NK-92 treated with Interleukin-12 subunit alpha and Interleukin-12 subunit beta, amount 100 ng/mL, for 24 hours (cell line): ENCODE results near the gene ARHGAP8.
"Not testable (repeated sequence)": the region's sequence is repeated elsewhere in the genome, so short reads cannot be mapped to it uniquely, and the experiment has no call there.

ENCODE experiments used
- DNase-seq: peaks from one replicate; lab custom pipeline; 2025; lab: John Stamatoyannopoulos, UW

The ARHGAP8 gene

DNA sequence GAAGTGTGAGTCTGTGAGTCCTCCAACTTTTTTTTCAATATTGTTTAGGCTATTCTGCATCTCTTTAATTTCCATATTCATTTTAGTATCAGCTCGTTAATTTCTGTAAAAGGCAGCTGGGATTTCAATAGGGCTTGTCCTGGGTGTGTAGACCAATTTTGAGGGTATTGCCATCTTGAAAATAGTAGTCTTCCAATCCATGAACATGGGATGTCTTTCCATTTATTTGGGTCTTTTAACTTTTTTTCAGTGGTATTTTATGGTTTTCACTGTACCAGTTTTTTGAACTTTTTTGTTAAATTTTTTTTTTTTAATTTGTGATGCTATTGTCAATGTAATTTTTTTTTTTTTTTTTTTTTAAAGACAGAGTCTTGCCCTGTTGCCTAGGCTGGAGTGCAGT is 79.5 kb downstream of the ARHGAP8 start:
- DNase-seq: no peak

DNA sequence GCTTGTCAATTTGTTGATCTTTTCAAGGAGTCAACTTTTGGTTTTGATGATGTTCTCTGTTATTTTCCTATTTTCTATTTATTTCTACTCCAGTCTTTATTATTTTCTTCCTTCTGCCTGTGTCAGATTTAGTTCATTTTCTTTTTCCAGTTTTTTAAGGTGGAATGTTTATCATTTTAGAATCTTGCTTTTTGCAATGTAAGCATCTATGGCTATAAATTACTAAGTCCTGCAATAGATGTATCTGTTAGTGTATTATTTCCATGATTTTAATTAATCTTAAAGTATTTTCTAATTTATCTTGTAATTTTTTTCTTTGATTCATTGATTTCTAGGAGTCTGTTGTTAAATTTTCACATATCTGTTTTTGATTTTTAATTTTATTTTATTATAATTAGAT is 81.7 kb downstream of the ARHGAP8 start:
- no peak for DNase-seq

DNA sequence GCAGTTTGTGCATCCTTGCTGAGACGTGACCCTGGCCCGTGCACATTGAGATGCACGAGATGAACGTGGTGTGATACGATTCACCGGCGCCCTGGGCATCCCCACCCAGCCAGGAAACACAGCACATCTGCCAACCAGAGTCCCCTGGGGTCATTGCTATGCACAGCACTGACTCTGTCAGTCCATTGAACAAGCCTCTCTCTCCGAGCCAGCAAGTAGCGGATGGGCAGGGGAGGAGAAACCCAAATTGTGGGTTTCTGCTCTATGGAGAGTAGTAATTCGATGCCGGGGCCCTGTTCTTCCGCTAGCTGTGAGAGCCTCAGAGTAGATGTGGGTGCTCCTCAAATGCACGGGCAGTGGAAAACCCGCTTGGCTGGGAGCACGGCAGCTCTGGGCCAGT is 85.1 kb downstream of the ARHGAP8 start:
- DNase-seq: no peak

DNA sequence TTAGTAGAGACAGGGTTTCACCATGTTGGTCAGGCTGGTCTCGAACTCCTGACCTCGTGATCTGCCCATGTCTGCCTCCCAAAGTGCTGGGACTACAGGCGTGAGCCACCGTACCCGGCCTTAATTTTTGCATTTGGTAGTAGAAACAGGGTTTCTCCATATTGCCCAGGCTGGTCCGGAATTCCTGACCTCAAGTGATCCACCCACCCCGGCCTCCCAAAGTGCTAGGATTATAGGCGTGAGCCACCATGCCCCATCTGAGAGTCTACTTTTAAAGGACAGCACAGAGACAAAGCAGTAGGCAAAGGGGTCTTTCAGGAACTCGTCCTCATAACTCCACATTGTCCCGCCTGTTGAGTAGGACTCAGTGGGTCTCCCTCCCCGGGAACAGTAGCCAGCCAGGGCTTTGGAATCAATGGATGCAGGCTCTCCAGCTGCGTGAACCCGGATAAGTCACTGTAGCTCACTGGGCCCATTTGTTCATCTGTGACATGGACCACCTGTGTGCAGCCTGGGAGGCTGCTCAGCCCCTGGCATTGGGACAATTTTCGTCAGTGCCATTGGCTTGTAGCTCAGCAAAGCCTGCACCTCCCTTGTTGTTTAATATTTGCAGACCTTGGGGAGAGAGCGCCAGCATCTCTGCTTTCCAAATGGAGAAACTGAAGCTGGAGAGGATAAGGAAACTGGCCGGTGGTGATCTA is 86.1 kb downstream of the ARHGAP8 start:
- DNase-seq: no peak

DNA sequence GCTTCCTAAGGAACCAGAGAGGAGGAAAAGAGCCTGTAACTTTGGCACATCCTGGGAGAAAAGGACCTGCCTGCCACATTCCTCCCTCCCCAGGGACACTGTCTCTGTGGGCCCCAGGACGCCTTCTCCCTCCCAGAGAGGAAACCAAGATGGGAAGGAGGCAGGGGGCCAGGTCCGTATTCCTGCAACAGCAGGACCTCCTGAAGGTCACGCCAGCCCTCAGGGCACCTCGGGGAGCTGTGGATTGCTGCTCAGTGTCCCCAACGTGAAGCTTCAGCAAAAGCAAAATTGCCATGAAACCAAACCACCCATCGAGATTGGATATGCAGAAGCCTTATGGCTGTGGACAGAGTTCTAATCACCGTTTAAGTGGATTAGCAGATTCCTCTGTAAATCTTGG is 86.7 kb downstream of the ARHGAP8 start:
- no peak for DNase-seq

DNA sequence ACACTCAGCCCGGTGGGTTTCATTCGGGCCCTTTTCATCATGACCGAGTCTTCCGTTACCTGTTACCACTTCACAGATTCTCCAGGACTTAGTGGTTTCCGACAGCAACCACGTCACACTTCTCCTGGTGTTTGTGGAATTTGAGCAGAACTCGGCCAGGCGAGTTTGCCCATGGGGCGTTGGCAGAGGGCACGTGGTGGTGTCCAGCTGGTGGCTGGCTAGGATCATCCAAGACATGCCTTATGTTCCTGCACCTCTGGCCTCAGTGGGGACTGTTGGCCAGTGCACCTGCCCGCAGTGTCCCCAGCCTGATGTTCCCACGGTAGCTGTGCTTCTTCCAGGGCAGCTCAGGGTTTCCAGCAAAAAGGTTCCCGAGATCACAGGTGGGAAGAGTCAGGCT is 87.3 kb downstream of the ARHGAP8 start:
- no peak for DNase-seq

DNA sequence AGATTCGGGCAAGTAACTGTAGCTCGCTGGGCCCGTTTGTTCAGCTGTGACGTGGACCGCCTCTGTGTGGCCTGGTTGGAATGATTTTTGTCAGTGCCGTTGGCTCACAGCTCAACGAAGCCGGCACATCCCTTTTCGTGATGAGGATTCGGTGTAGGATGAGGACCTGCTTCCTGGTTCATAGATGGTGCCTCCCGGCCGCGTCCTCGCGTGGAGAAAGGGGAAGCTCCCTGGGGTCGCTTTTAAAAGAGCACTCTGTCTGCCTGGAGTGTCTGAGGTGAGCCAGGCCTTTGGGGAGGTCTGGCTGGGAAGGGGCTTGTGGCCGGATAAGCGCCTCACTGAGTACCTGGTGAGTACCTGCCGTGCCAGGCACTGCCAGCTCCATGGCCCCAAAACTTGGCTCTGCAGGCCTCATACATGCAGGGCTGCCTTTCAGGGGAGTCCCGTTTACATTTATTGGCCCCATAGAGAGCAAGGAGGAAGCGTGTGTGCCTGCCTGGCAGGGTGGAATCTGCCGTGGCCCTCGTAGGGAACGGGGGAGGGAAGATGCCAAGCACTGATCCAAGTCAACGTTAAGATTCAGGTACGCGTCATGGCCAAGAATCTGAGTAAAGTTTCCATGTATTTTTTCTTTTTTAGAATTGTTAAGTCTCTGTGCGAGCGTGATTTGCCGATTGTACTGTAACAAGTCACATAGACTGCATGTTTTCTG is 88.4 kb downstream of the ARHGAP8 start:
- DNase-seq: no peak

DNA sequence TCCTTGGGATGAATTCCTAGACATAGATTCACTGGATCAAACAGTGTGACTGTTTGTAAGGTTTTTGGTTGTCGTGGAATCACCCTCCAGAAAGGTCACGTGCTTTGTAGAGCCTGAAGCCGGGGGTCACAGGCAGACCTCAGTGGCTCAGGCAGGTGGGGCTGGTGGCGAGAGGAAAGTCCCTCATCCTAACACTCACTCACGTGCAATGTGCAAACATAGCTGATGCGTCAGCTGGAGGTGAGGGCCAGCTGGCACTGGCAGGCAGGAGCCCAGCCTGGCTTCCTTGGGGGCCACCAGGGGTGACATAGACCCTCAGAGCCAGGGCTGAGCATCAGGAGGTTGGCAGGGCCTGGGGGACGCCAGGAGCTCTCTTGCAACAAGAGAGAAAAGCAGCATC is 90.0 kb downstream of the ARHGAP8 start:
- no peak for DNase-seq

DNA sequence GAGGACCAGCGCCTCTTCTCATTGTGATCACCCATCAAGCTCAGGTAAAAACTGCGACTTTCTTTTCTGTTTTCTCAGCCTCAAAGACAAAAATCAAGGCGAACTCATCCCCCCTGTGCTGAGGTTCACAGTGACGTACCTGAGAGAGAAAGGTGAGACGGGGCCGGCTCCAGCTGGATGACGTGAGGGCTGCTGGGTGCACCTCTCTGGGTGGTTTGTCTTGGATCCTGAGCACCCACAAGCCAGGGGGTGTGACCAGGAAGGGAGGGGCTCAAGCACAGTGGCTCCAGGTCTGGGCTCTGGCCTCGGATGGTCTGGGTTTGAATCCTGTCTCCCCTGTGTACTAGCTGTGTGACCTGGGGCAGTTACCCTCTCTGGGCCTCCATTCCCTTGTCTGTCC is 92.8 kb downstream of the ARHGAP8 start:
- DNase-seq: no peak

DNA sequence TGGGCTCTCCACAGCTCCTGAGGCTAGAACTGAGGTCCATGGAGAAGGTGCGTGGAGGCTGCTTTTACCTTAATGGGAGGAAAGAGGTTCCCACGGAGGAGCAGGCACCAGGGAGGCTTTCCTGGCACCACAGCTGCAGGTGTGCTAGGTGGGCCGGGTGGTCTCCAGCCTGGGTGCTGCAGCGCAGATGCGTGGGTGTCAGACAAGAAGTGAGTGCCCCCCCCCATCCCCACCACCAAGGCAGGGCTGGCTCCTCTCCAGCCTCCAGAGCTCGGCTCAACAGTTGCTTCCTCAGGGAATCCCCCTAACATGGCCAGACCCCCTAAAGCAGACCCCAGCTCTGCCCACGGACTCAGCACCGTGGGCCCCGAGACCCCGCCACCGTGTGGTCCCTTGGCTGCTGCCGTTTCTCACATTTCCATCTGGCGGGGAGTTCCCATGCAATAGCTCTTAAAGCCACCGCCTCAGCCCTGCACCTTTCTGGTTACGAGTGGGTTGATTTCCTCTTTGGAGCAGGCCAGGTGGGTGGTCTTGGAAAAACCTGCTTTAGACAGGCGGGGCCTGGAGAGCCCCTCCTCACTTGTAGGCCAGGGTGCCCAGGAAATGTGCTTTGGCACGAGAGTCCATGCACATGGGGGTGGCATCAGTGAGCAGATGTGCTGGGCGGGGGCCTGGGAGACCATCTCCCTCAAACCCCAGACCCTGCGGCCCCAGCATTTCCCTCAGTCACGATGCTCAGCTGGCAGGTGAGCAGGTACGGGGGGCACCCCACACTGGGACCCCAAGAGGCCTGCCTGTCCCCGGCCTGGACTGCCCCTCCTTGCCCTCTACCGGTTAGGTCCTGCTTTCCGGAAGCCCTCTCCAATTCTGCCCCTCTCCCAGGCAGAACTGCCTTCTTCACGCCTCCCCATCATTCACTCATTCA is 93.7 kb downstream of the ARHGAP8 start:
- no peak for DNase-seq

DNA sequence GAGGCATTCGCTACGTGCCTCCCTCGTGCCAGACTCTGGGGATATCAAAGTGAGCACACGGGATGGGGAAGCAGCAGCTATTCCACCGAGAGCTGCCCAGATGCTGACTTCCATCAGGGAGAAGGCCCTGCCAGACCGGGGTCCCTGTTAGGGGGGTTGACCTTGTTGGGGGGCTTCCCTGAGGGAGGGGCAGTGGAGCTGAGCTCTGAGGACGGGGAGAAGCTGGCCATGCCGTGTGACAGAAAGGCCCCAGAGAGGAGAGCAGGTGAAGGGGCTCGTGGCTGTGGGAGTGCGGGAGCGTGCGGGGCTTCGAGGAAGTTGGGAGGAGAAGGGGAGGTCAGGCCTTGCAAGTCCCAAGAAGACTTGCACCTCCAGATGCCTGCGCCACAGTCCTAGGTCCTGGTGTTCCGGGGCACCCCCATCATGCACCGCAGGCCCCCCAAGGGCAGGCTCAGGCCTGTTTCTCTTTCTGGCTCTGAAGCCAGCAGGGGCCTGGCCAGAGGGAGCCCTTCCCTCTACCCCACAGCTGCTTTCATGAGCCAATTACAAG is 94.4 kb downstream of the ARHGAP8 start:
- no peak for DNase-seq

DNA sequence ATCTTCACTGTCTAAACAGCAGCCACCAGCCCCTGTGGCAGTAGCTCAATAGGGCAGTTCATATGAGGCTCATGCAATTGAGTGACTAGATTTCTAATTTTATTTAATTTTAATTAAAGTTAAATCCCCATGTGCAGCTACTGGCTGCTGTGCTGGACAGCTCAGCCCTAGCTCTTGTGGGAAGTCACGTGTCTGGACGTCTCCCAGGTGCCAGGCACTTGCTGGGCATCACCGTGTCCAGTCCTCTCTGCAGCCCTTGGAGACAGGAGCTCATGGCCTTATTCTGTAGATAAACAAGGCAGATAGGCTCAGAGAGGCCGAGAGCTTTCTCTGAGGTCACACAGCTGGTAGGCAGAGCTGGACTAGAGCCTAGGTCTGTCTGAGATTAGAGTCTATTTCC is 95.0 kb downstream of the ARHGAP8 start:
- no peak for DNase-seq

DNA sequence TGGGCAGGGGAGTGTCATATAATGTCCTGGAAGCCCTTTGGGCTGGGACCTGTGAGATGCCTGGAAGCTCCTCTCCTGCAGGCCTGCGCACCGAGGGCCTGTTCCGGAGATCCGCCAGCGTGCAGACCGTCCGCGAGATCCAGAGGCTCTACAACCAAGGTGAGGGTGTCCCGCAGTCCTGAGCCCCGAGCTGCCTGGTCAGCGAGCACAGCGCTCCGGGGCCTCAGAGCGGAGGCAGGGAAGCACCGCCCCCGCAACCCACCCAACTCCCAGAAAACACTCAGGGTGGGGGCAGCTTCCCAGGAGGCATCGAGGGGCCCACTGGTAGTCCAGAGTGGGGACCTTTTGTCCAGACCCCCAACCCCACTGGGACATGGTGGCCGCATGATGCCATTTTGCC is 95.5 kb downstream of the ARHGAP8 start:
- no peak for DNase-seq

DNA sequence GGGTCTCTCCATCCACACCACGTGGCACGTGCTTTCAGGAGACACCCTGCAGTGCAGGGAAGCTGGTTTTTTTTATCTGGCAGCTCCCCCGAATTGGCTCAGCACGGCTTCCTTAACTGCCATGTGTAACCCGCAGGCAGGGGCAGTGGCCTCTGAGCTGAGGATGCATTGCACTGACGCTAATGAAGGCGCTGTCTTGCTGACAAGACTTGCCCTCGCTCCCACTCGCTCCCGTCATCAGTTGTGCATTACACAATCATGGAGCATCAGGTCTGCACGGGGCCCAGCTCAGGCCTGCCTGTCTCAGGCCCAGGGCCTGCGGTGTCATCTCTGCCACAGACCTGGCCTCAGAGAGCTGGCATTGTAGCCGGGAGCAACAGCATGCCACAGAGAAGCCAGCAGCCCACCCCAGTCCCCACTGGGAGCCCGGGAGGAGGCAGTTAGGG is 95.9 kb downstream of the ARHGAP8 start:
- DNase-seq: no peak

DNA sequence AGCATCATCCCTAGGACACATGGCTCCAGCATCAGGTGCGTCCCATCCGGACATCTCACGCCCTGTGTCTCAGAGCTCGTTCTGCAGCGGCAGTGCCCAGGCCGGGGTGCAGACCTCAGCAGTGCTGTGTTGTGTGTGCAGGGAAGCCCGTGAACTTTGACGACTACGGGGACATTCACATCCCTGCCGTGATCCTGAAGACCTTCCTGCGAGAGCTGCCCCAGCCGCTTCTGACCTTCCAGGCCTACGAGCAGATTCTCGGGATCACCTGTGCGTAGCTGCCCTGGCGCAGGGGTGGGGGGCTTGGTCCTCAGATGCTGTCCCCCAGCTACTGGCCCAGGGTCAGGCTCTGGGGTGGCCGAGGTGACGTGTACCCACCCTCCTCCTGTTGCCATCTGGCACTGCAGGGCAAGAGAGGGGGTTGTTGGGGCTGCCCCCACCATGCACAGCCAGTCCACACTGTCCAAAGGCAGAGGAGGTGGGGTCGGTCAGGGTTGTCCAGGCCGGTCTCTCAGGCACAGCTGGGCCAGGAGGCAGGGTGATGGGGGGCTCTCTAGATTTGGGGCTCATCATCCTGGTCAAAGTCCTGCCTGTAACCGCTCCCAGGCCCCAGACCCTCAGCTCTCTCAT is 96.5 kb downstream of the ARHGAP8 start:
- no peak for DNase-seq

DNA sequence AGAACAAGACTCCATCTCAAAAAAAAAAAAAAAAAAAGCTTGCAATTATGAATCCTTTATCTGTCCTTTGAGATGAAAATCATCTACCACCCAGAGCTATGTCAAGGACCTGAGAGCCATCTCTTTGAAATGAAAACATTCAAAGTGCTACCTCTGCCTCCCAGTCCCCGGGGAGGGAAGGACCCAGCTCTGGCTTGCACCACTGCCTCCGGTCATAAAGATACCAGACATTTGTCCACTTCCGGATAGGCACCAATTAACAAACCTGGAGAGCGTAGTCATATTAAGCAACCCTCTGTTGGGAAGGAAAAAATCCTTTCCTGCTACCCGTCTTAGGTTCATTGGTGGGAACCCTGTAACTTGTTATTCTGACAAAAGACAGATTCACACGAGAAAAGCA is 98.6 kb downstream of the ARHGAP8 start:
- no peak for DNase-seq

DNA sequence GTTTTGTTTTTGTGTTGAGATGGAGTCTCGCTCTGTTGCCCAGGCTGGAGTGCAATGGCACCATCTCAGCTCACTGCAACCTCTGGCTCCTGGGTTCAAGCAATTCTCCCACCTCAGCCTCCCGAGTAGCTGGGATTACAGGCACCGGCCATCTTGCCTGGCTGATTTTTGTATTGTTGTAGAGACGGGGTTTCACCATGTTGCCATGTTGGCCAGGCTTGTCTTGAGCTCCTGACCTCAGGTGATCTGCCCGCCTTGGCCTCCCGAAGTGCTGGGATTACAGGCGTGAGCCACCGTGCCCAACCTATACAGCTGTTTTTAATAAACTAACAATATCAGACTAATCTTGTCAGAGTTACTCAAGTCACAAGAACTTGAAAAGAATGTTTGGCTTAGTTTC is 102.3 kb downstream of the ARHGAP8 start:
- DNase-seq: not testable (repeated sequence)

DNA sequence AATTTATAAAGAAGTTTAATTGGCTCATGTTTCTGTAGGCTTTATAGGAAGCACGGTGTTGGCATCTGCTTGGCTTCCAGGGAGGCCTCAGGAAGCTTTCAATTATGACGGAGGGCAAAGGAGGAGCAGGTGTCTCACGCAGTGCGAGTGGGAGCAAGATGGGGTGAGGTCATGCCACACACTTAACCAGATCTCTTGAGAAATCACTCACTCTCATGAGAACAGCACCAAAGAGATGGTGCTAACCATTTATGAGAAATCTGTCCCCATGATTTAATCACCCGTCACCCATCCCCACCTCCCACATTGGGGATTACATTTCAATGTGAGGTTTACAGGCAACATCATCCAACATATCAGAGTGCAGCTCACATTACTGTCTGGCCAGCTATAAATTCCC is 103.5 kb downstream of the ARHGAP8 start:
- no peak for DNase-seq

DNA sequence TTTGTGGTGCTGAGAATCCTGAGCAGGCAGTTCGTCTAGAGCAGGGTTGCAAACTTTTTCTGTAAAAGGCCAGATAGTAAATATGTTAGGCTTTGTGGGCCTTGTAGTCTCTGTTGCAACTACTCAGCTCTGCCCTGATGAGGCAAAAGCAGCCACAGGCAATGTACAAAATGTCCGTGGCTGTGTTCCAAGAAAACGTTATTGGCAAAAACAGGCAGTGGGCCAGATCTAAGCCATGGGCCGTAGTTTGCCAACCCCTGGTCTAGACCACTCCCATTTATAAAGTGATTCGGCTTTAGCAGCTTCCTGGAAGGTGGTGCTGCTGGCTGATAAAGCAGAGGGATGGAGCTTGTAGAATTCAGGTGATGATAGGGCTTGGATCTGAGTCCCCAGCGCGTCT is 106.4 kb downstream of the ARHGAP8 start:
- not testable (repeated sequence) for DNase-seq

DNA sequence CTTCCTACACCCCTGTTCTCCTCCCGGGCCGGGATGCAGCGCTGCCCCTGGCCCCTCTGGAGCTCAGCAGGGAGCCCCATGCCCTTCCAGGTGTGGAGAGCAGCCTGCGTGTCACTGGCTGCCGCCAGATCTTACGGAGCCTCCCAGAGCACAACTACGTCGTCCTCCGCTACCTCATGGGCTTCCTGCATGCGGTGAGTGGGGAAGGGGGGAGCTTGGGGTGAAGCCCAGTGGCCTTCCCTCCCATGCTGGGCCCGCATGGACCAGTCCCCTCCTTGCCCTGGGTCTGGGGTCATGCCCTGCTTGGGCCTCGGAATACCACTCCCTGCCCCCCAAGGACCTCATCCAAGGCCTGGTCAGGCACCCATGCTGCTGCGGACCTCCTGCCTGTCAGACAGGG is 107.3 kb downstream of the ARHGAP8 start:
- no peak for DNase-seq

DNA sequence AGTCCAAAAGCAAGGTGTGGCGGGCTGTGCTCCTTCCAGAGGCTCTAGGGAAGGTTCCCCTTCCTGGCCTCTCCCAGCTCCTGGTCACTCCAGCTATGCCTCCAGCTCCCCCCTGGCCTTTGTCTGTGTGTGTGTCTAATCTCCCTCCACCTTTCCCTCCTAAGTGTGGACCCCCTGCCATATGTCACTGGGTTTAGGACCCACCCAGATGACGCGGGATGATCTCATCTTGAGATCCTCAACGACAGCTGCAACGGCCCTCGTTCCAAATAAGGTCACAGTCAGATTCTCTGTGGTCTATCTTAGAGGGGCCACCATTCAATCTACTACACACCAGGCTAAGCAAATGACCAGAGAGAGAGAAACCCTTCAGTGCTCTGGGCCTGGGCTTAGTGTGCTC is 107.9 kb downstream of the ARHGAP8 start:
- no peak for DNase-seq

DNA sequence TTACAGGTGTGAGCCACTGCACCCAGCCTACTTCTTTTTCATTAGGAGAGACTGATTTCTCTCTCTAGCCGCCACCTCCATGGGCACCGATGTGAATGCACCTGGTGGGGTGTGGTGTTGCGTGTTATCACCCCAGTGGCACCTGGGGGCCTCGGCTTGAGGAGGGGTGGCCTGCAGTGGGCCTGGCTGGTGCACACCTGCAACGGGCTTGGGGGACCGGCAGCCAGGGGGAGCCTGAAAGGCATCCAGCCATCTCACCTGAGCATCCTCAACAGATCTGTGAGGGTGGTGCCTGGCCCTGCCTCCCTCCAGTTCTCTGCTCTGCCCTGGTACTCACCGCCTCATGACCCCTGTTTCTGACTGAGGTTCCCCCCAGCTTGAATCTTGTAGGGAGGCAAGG is 108.9 kb downstream of the ARHGAP8 start:
- no peak for DNase-seq
